Measurements from ENCODE around the gene TBC1D22A. TPM values are rescaled to one million over a fixed set of nuclear protein-coding genes. Genes with fewer than 3 reads are reported as not detected.
"Not testable (repeated sequence)": the region's sequence is repeated elsewhere in the genome, so short reads cannot be mapped to it uniquely, and the experiment has no call there.

Gene TBC1D22A
- total and polyA plus RNA-seq, 2 donors, result 11.8 to 25.7 TPM

DNA sequence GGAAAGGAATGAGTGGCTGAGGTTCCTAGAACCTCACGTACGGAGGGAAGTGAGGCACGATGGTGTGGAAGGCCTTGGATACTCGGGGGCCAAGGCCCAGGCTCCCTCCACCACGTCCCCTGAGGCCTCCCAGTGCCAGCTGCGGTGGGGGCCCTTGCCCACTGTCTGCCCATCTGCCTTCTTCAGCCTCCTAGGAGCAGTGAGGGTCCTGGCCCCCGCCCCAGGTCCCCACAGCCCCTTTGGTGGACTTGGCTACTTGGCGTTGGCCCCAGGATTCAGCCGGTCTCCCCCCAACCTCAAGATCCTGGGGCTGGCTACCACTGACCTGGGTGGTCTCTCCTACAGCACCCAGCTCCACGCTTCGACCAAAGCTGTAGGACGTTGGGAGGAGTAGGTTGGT is 373.6 kb downstream of the TBC1D22A start:
- no peak for DNase-seq (ENCODE audit: low read depth in 6 of 9, low spot score in 9 of 9)

DNA sequence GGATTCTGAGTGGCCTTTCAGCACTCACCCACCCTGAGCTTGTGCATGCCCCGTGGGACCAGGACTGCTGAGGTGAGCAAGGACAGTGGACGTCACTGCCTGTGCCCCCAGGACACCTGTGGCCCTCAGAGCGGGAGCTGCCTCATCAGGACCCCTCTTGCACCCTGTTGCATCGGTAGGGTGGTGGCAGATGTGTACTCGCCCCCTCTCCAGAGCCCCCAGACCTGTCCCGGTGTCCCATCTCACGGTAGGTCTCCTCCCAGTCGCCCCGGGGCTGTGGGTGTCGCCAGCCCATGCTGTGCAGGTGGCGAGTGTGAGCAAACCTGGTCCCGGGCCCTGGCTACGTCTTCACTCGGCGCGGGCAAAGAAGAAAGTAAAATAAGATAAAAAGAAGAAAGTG is 374.2 kb downstream of the TBC1D22A start:
- Histone ChIP-seq H3K27ac (ENCODE audit: low read depth in 1 of 2, low read length in 1 of 2) (no peak overlapping the region), H3K36me3 (ENCODE audit: control insufficient read depth in 2 of 2, insufficient read depth in 2 of 2, low read length in 1 of 2) (no peaks in the 10 kb centered on the region), H3K4me3 (ENCODE audit: low read length in 2 of 2) (no peak overlapping the region), H3K9me3 (ENCODE audit: control insufficient read depth in 2 of 2, insufficient read depth in 1 of 2, low read length in 1 of 2) (no peaks in the 10 kb centered on the region), H3K27me3 (ENCODE audit: control insufficient read depth in 2 of 2, insufficient read depth in 1 of 2, low read length in 1 of 2) (no peaks in the 10 kb centered on the region), H3K4me1 (ENCODE audit: control insufficient read depth in 2 of 2, insufficient read depth in 2 of 2, low read length in 2 of 2) (peaks cover 0 to 37% of the 10 kb centered on the region in 2 donors)
- no peak for DNase-seq (ENCODE audit: low read depth in 6 of 9, low spot score in 9 of 9)
- WGBS, result 87% methylated on average over 16 of the region's 16 CpGs

More for the DNA sequence above, 373.6 kb downstream of the TBC1D22A start:
- Histone ChIP-seq H3K9me3 (ENCODE audit: control insufficient read depth in 2 of 2, insufficient read depth in 1 of 2, low read length in 1 of 2) (no peaks in the 10 kb centered on the region), H3K36me3 (ENCODE audit: control insufficient read depth in 2 of 2, insufficient read depth in 2 of 2, low read length in 1 of 2) (no peaks in the 10 kb centered on the region), H3K4me3 (ENCODE audit: low read length in 2 of 2) (no peak overlapping the region), H3K27ac (ENCODE audit: low read depth in 1 of 2, low read length in 1 of 2) (no peak overlapping the region), H3K27me3 (ENCODE audit: control insufficient read depth in 2 of 2, insufficient read depth in 1 of 2, low read length in 1 of 2) (no peaks in the 10 kb centered on the region), H3K4me1 (ENCODE audit: control insufficient read depth in 2 of 2, insufficient read depth in 2 of 2, low read length in 2 of 2) (peaks cover 0 to 43% of the 10 kb centered on the region in 2 donors)
- 98% methylated on average over 12 of the region's 12 CpGs for WGBS

DNA sequence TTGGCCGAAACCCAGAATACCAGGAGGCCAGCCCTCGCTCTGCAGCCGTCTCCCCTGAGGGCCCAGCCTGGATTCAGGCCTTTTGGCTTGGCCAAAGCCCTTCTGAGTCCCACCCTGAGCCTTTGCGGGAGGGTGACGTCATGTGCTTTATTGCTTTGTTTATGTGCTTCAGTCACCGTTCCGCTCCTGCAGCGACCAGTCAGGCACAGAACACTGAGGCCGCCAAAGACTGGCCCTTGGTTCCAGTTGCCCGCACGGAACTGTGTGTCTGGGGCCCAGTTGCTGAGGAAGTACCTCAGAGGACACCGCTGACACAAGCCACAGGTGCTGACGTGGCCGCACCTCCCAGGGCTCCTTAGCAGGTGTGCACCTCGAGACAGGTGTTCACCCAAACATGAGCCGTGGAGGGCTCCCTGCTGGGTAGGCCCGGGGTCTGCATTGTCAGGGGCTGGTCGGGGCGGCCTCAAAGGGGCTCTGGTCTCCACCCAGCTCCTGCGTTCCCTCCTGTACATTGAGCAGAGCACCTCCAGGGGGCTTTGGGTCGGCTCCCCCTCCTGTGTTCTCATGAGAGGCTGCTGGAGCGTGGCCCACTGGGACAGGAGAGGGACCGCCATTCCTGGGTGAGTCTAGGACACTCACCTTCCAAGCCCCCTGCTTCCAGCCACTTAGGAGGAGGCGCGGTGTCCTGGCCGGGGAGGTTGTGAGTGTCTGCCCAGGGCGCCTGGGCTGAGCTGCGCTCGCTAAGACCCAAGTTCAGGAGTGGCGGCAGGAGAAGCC is 376.8 kb downstream of the TBC1D22A start:
- Histone ChIP-seq H3K4me3 (ENCODE audit: low read length in 2 of 2) (no peak overlapping the region), H3K27ac (ENCODE audit: low read depth in 1 of 2, low read length in 1 of 2) (no peak overlapping the region), H3K36me3 (ENCODE audit: control insufficient read depth in 2 of 2, insufficient read depth in 2 of 2, low read length in 1 of 2) (peaks cover 0 to 2% of the 10 kb centered on the region in 2 donors), H3K4me1 (ENCODE audit: control insufficient read depth in 2 of 2, insufficient read depth in 2 of 2, low read length in 2 of 2) (peaks cover 0 to 28% of the 10 kb centered on the region in 2 donors), H3K27me3 (ENCODE audit: control insufficient read depth in 2 of 2, insufficient read depth in 1 of 2, low read length in 1 of 2) (no peaks in the 10 kb centered on the region), H3K9me3 (ENCODE audit: control insufficient read depth in 2 of 2, insufficient read depth in 1 of 2, low read length in 1 of 2) (no peaks in the 10 kb centered on the region)
- 97% methylated on average over 30 of the region's 30 CpGs for WGBS
- no peak for DNase-seq (ENCODE audit: low read depth in 6 of 9, low spot score in 9 of 9)

- H3K27ac ChIP-seq (ENCODE audit: low read depth in 1 of 2, low read length in 1 of 2), result no peak overlapping the region
- H3K4me1 ChIP-seq (ENCODE audit: control insufficient read depth in 2 of 2, insufficient read depth in 2 of 2, low read length in 2 of 2), result peaks cover 0 to 28% of the 10 kb centered on the region in 2 donors
- H3K9me3 ChIP-seq (ENCODE audit: control insufficient read depth in 2 of 2, insufficient read depth in 1 of 2, low read length in 1 of 2), result no peaks in the 10 kb centered on the region
- H3K36me3 ChIP-seq (ENCODE audit: control insufficient read depth in 2 of 2, insufficient read depth in 2 of 2, low read length in 1 of 2), result peaks cover 0 to 3% of the 10 kb centered on the region in 2 donors
- 99% methylated on average over 6 of the region's 6 CpGs for WGBS
- H3K27me3 ChIP-seq (ENCODE audit: control insufficient read depth in 2 of 2, insufficient read depth in 1 of 2, low read length in 1 of 2), result no peaks in the 10 kb centered on the region
- no peak for DNase-seq (ENCODE audit: low read depth in 6 of 9, low spot score in 9 of 9)
- no peak overlapping the region for H3K4me3 ChIP-seq (ENCODE audit: low read length in 2 of 2)
Observed at GRCh38 chr22:47139790-47140119, 377.3 kb downstream of the TBC1D22A start.

GRCh38 chr22:47140975-47141374 is 378.5 kb downstream of the TBC1D22A start:
- H3K9me3 ChIP-seq (ENCODE audit: control insufficient read depth in 2 of 2, insufficient read depth in 1 of 2, low read length in 1 of 2); H3K27ac ChIP-seq (ENCODE audit: low read depth in 1 of 2, low read length in 1 of 2); DNase-seq (ENCODE audit: low read depth in 6 of 9, low spot score in 9 of 9); H3K36me3 ChIP-seq (ENCODE audit: control insufficient read depth in 2 of 2, insufficient read depth in 2 of 2, low read length in 1 of 2); H3K4me3 ChIP-seq (ENCODE audit: low read length in 2 of 2); H3K27me3 ChIP-seq (ENCODE audit: control insufficient read depth in 2 of 2, insufficient read depth in 1 of 2, low read length in 1 of 2): not testable (repeated sequence)
- WGBS, result 98% methylated on average over 8 of the region's 8 CpGs
- peaks cover 0 to 28% of the 10 kb centered on the region in 2 donors for H3K4me1 ChIP-seq (ENCODE audit: control insufficient read depth in 2 of 2, insufficient read depth in 2 of 2, low read length in 2 of 2)

GRCh38 chr22:47142427-47143046 is 380.1 kb downstream of the TBC1D22A start:
- Histone ChIP-seq H3K27me3 (ENCODE audit: control insufficient read depth in 2 of 2, insufficient read depth in 1 of 2, low read length in 1 of 2) (no peaks in the 10 kb centered on the region), H3K36me3 (ENCODE audit: control insufficient read depth in 2 of 2, insufficient read depth in 2 of 2, low read length in 1 of 2) (peaks cover 3% of the 10 kb centered on the region in 2 donors), H3K9me3 (ENCODE audit: control insufficient read depth in 2 of 2, insufficient read depth in 1 of 2, low read length in 1 of 2) (no peaks in the 10 kb centered on the region), H3K27ac (ENCODE audit: low read depth in 1 of 2, low read length in 1 of 2) (no peak overlapping the region), H3K4me1 (ENCODE audit: control insufficient read depth in 2 of 2, insufficient read depth in 2 of 2, low read length in 2 of 2) (peaks cover 0 to 15% of the 10 kb centered on the region in 2 donors), H3K4me3 (ENCODE audit: low read length in 2 of 2) (no peak overlapping the region)
- 95% methylated on average over 2 of the region's 2 CpGs for WGBS
- no peak for DNase-seq (ENCODE audit: low read depth in 6 of 9, low spot score in 9 of 9)

DNA sequence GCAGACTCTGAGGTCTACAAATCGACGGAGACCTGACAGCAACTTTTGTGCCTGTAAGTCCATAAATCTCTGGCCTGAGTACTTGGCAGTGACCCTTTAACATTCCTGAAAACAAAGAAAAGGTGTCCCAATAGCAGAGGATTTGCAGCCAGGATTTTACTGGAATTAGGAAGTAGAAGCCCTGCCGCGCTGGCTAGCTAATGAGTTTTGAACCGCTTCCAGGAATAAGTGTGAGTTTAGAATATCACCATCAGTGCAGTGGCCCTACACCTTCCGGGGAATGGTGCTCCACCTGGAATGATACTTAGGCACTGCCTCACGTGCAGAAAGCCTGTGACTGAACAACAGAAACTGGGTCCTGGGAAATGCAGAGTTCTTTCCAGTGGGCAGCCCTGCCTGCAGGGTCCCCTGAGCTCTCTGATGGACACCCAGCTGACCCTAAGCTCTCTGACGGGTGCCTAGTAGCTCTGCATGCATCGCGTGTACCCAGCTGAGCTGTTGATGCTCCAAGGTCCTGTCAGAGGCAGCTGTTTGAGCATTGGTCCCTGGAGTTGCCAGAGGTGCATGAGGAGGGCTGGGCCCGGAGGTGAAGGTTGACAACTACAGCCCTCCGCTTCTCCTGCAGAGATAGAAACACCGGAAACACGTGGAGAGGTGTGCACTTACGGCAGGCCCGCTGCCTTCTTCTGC is 380.9 kb downstream of the TBC1D22A start:
- H3K36me3 ChIP-seq (ENCODE audit: control insufficient read depth in 2 of 2, insufficient read depth in 2 of 2, low read length in 1 of 2), result peaks cover 3% of the 10 kb centered on the region in 2 donors
- H3K27ac ChIP-seq (ENCODE audit: low read depth in 1 of 2, low read length in 1 of 2), result no peak overlapping the region
- no peaks in the 10 kb centered on the region for H3K27me3 ChIP-seq (ENCODE audit: control insufficient read depth in 2 of 2, insufficient read depth in 1 of 2, low read length in 1 of 2)
- no peak overlapping the region for H3K4me3 ChIP-seq (ENCODE audit: low read length in 2 of 2)
- 95% methylated on average over 16 of the region's 16 CpGs for WGBS
- H3K4me1 ChIP-seq (ENCODE audit: control insufficient read depth in 2 of 2, insufficient read depth in 2 of 2, low read length in 2 of 2), result peaks cover 0 to 7% of the 10 kb centered on the region in 2 donors
- no peaks in the 10 kb centered on the region for H3K9me3 ChIP-seq (ENCODE audit: control insufficient read depth in 2 of 2, insufficient read depth in 1 of 2, low read length in 1 of 2)
- no peak for DNase-seq (ENCODE audit: low read depth in 6 of 9, low spot score in 9 of 9)

GRCh38 chr22:47144076-47144765 is 381.8 kb downstream of the TBC1D22A start:
- Histone ChIP-seq H3K27me3 (ENCODE audit: control insufficient read depth in 2 of 2, insufficient read depth in 1 of 2, low read length in 1 of 2) (no peaks in the 10 kb centered on the region), H3K36me3 (ENCODE audit: control insufficient read depth in 2 of 2, insufficient read depth in 2 of 2, low read length in 1 of 2) (peaks cover 3% of the 10 kb centered on the region in 2 donors), H3K27ac (ENCODE audit: low read depth in 1 of 2, low read length in 1 of 2) (no peak overlapping the region), H3K4me1 (ENCODE audit: control insufficient read depth in 2 of 2, insufficient read depth in 2 of 2, low read length in 2 of 2) (no peaks in the 10 kb centered on the region), H3K4me3 (ENCODE audit: low read length in 2 of 2) (no peak overlapping the region), H3K9me3 (ENCODE audit: control insufficient read depth in 2 of 2, insufficient read depth in 1 of 2, low read length in 1 of 2) (no peaks in the 10 kb centered on the region)
- WGBS, result 98% methylated on average over 24 of the region's 24 CpGs
- DNase-seq (ENCODE audit: low read depth in 6 of 9, low spot score in 9 of 9), result no peak
